Tibial artery (tissue), 4 donors: ENCODE data around the gene NXN.
"Not testable (repeated sequence)": the region's sequence is repeated elsewhere in the genome, so short reads cannot be mapped to it uniquely, and the experiment has no call there.

Source experiments
- DNase-seq, 2 donors: peaks; one replicate each; pipeline ENCODE4 v3.0.0-alpha.2; 2019
- H3K27ac ChIP-seq, 2 donors: fragments of 200-600 bp; sonication (generic) in 1 of 2; 1 replicate in 1 of 2; 2 replicates in 1 of 2; pipeline ENCODE4 v1.5.1; 2018 to 2019; ENCODE audit warnings: mild to moderate bottlenecking in 1 of 2
- H3K27me3 ChIP-seq, 2 donors: fragments of 200-600 bp; sonication (generic) in 1 of 2; one replicate each; pipeline versions ENCODE4 v1.5.1 to v1.6.0; 2016 to 2019
- H3K36me3 ChIP-seq, 3 donors: fragments of 200-600 bp; sonication (generic) in 2 of 3; one replicate each; pipeline ENCODE4 v1.5.1; 2016 to 2019; ENCODE audit warnings: mild to moderate bottlenecking in 2 of 3
- H3K4me1 ChIP-seq, 4 donors: fragments of 200-600 bp; sonication (generic) in 2 of 4; 1 replicate in 3 of 4; 2 replicates in 1 of 4; pipeline ENCODE4 v1.5.1; 2016 to 2019
- H3K4me3 ChIP-seq, 2 donors: fragments of 200-600 bp; sonication (generic) in 1 of 2; 1 replicate in 1 of 2; 2 replicates in 1 of 2; pipeline ENCODE4 v1.5.1; 2018 to 2019; ENCODE audit warnings: mild to moderate bottlenecking in 2 of 2
- H3K9me3 ChIP-seq, 3 donors: fragments of 200-600 bp; sonication (generic) in 1 of 3; one replicate each; pipeline ENCODE4 v1.5.1; 2016 to 2019
- intact Hi-C: fragments of 100-400 bp; cut with DNase I; formaldehyde crosslinking; loops from one replicate; pipeline ENCODE4 v1.15.0; 2023; ENCODE audit warnings: low total_unique reads
- TF ChIP-seq, protein P1 (sequence below), 2 experiments: fragments of 200-600 bp in 1 of 2; fragments of 450-650 bp in 1 of 2; IDR thresholded peaks; one replicate each; pipeline ENCODE4 v1.5.1; 2017 to 2019; ENCODE audit warnings: antibody characterized with exemption in 2 of 2, mild to moderate bottlenecking in 1 of 2, moderate library complexity in 1 of 2

The NXN gene

DNA sequence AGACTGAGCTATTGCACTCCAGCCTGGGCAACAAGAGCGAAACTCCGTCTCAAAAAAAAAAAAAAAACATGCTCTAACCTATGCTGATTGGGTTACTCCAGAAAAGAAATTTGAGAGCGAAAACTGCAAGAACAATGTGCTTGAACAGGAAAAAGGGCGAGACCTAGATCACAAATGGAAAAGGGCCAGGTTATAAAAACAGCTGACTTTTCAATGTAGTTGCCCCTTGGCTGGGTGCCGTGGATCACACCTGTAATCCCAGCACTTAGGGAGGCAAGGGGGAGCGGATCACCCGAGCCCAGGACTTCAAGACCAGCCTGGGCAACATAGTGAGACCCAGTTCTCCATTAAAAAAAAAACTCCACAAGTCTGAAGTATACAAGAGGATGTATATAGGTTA, 148.6 kb downstream of the NXN start:
- intact Hi-C loops = no loop called here
- H3K27me3 ChIP-seq = no peaks in the 10 kb centered on the region
- peaks cover 0 to 7% (median 3%) of the 10 kb centered on the region in 4 donors for H3K4me1 ChIP-seq
- no peak overlapping the region for H3K27ac ChIP-seq
- DNase-seq = no peak
- H3K4me3 ChIP-seq = no peak overlapping the region
- peaks cover 0 to 1% (median 0%) of the 10 kb centered on the region in 3 donors for H3K36me3 ChIP-seq
- no peaks in the 10 kb centered on the region for H3K9me3 ChIP-seq
- TF ChIP-seq, protein P1, sequence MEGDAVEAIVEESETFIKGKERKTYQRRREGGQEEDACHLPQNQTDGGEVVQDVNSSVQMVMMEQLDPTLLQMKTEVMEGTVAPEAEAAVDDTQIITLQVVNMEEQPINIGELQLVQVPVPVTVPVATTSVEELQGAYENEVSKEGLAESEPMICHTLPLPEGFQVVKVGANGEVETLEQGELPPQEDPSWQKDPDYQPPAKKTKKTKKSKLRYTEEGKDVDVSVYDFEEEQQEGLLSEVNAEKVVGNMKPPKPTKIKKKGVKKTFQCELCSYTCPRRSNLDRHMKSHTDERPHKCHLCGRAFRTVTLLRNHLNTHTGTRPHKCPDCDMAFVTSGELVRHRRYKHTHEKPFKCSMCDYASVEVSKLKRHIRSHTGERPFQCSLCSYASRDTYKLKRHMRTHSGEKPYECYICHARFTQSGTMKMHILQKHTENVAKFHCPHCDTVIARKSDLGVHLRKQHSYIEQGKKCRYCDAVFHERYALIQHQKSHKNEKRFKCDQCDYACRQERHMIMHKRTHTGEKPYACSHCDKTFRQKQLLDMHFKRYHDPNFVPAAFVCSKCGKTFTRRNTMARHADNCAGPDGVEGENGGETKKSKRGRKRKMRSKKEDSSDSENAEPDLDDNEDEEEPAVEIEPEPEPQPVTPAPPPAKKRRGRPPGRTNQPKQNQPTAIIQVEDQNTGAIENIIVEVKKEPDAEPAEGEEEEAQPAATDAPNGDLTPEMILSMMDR (IDR thresholded peaks at IDR 0.05) = no peak

DNA sequence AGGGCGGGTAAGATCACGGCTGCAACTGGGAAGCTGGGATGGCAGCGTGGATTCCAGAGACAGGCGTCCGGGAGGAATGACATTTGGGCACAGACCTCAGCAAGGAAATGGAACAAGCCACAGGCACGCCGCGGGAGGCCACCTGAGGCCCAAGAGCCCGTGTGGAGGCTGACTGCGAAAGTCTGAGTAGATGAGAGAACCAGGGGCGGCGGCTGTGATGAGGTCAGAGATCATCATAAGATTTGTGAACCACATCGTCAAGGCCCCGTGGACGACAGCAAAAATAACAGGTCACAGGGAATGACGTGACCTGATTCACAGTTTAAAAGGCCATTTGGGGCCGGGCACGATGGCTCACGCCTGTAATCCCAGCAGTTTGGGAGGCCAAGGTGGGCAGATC, 149.2 kb downstream of the NXN start:
- DNase-seq = no peak
- TF ChIP-seq, protein P1 (IDR thresholded peaks at IDR 0.05) = no peak
- intact Hi-C loops = no loop called here
- Histone ChIP-seq H3K4me1 (peaks cover 0 to 6% (median 2%) of the 10 kb centered on the region in 4 donors), H3K36me3 (peaks cover 0 to 5% (median 0%) of the 10 kb centered on the region in 3 donors), H3K27me3 (no peaks in the 10 kb centered on the region), H3K9me3 (no peaks in the 10 kb centered on the region), H3K27ac (no peak overlapping the region), H3K4me3 (no peak overlapping the region)

DNA sequence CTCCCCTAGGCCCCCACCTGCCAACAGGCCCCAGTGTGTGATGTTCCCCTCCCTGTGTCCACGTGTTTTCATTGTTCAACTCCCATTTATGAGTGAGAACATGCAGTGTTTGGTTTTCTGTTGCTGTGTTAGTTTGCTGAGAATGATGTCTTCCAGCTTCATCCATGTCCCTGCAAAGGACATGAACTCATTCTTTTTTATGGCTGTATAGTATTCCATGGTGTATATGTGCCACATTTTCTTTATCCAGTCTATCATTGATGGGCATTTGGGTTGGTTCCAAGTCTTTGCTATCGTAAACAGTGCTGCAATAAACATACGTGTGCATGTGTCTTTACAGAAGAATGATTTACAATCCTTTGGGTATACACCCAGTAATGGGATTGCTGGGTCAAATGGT, 150.0 kb downstream of the NXN start:
- H3K4me1 ChIP-seq, intact Hi-C loops, DNase-seq, H3K9me3 ChIP-seq, H3K36me3 ChIP-seq, H3K4me3 ChIP-seq, H3K27me3 ChIP-seq, H3K27ac ChIP-seq: not testable (repeated sequence)

DNA sequence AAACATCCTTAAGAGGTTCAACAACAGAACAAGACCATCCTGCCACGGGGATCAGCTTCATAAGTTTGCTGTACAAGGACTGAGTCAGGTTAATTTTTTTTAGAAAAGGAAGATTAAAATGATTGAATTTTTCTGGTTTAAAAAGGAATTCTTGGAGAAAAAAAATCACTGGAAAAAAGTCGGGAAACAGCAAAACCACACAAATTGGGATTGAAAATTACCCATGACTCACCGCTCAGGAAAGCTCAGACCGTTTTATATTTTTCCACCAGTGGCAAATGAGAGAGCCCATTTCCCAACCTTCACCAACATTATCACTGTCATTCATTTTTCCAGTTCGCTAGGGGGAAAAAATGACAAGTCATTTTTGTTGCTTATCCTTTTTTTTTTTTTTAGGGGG, 150.8 kb downstream of the NXN start:
- no peak for DNase-seq
- H3K4me3 ChIP-seq = no peak overlapping the region
- H3K27ac ChIP-seq = no peak overlapping the region
- H3K9me3 ChIP-seq = no peaks in the 10 kb centered on the region
- H3K27me3 ChIP-seq = no peaks in the 10 kb centered on the region
- H3K4me1 ChIP-seq = no peaks in the 10 kb centered on the region
- intact Hi-C loops = no loop called here
- TF ChIP-seq, protein P1 (IDR thresholded peaks at IDR 0.05) = no peak
- H3K36me3 ChIP-seq = peaks cover 0 to 5% (median 0%) of the 10 kb centered on the region in 3 donors

DNA sequence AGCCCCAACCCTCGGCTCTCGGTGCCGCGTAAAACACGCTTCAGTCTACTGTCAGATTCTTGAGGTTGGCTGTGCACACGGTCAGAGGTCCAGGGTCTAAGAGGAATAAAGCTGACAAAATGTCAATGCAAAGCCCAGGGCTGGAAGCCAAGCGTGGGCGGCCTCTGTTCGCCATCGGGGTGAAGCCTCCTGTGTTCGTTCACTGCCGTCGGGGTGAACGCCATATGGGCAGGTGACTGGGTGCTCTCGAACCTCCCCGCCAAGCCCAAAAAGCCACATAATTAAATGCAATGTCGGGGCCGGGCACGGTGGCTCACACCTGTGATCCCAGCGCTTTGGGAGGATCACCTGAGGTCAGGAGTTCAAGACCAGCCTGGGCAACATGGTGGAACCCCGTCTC, 152.8 kb downstream of the NXN start:
- DNase-seq = no peak

DNA sequence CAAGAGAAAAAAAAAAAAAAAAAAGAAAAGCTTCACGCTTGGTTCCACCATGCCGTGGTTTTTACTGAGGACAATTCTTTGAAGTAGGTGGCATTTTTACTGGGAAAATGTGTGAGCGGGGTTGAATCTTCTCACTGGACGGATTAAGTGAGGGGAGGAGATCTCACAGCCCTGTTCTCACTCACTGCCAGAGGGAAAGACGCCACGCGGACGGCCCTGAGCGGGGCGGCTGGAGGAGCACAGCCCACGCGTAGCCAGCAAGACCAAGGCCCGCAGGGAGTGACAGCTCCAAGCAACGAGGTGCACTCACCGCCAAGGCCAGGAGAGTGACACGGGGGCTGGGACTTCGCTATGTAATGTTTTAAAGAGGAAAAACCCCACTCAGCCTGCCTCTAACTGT, 154.4 kb downstream of the NXN start:
- H3K27ac ChIP-seq = no peak overlapping the region
- intact Hi-C loops = no loop called here
- no peaks in the 10 kb centered on the region for H3K9me3 ChIP-seq
- H3K36me3 ChIP-seq = peaks cover 0 to 37% (median 0%) of the 10 kb centered on the region in 3 donors
- no peaks in the 10 kb centered on the region for H3K27me3 ChIP-seq
- TF ChIP-seq, protein P1 (IDR thresholded peaks at IDR 0.05) = no peak
- no peak overlapping the region for H3K4me3 ChIP-seq
- H3K4me1 ChIP-seq = no peaks in the 10 kb centered on the region
- DNase-seq = no peak

More for the DNA sequence above, 152.8 kb downstream of the NXN start:
- Histone ChIP-seq H3K27me3 (no peaks in the 10 kb centered on the region), H3K27ac (no peak overlapping the region), H3K4me3 (no peak overlapping the region), H3K4me1 (no peaks in the 10 kb centered on the region), H3K9me3 (no peaks in the 10 kb centered on the region), H3K36me3 (peaks cover 0 to 24% (median 0%) of the 10 kb centered on the region in 3 donors)
- intact Hi-C loops = loop anchor here (2.0 kb wide), 1 partner anchor 40 kb away; no protein-coding TSS in a partner anchor
- TF ChIP-seq, protein P1 (IDR thresholded peaks at IDR 0.05) = no peak
